Stimulated activated CD4-positive, alpha-beta T cell treated with anti-CD3 and anti-CD28 coated beads, Interleukin-12 subunit alpha, Interleukin-12 subunit beta, amount 100 ng/mL, for 24 hours (primary cell): ENCODE results near the gene CNTN5.

Experiments used
- DNase-seq, 2 experiments: peaks; one replicate each; pipeline ENCODE4 v3.0.0-alpha.2; 2020; ENCODE audit warnings: low read depth in 2 of 2

The CNTN5 gene

GRCh38 chr11:100093698-100094097, 1072.9 kb downstream of the CNTN5 start:
- no peak for DNase-seq

DNA sequence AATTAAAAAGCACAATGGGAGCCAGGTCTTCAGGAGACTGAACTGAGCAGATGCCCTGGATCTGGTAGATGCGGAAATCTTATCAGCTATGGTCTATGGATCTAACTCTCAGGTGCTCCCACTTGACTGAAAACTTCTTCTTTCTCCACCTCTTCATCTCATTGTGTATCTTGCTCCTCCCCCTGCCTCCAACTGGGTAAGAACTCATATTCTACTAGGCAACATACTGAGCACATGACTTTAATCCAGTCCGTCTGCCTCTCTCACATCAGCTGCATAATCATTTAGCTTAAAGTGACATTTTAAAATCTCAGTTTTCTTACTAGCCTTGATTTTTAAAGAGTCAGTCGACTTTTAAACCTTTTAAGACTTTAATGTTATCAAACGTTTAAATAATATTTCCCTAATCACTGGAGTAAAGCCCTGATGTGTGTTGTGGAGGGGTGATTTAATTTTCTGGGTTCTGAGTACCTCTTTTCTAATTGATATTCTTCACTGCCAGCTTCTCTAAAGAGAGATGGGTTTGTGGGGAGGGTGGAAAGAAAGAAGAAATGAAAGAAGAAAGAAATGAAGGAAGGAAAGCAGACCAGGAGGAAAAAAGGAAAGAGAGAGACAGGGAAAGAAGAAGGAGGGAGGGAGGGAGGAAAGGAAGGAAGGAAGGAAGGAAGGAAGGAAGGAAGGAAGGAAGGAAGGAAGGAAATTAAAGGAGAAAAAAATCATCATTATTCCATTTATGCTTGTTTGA, 1073.5 kb downstream of the CNTN5 start:
- DNase-seq, result no peak

GRCh38 chr11:100095809-100096208, 1075.1 kb downstream of the CNTN5 start:
- DNase-seq, result no peak

GRCh38 chr11:100098560-100098959, 1077.8 kb downstream of the CNTN5 start:
- no peak for DNase-seq

GRCh38 chr11:100105255-100105981, 1084.7 kb downstream of the CNTN5 start:
- no peak for DNase-seq

- no peak for DNase-seq
These were observed 1085.2 kb downstream of the CNTN5 start for GRCh38 chr11:100105982-100106358.

DNA sequence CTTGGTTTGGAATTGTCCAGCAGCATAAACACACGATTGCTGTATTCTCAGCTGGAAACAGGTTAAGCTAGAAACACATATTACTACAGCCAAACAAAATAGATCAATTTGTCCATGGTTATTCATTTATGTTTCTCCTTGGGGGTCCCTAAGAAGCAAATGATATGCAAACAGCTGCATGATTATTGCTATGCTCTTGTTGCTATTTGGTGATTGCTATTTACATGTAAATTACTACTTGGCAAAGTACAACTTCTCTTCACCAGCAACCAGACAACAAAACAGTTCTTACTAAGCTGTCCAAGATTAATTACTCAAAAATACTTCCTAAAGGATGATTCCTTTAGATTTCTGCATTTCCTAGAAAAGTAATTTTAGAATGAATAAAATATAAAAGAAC, 1098.4 kb downstream of the CNTN5 start:
- DNase-seq, result no peak

GRCh38 chr11:100133114-100133513, 1112.4 kb downstream of the CNTN5 start:
- no peak for DNase-seq

- DNase-seq, result no peak
These were observed 1120.5 kb downstream of the CNTN5 start for GRCh38 chr11:100141201-100141600.

DNA sequence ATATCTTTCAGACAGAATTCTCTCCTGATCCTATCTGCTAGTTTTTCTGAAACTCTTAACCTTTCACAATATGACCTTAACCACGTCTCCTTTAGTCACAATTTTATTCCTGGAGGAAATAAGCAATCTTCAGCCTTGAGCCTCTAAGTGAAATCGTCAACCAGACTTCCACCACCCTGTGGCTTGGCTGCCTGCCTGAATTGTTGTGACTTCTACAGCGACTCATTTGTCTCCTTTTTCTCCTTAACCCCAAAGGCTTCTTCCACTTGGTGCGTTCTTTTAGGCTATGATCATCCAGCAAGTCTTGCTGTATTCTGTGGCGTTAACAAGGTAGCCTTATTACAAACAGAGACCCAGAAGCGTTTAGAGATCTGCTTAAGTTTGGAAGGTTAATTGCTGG, 1131.2 kb downstream of the CNTN5 start:
- DNase-seq, result no peak

GRCh38 chr11:100152766-100153165, 1132.0 kb downstream of the CNTN5 start:
- DNase-seq, result no peak

DNA sequence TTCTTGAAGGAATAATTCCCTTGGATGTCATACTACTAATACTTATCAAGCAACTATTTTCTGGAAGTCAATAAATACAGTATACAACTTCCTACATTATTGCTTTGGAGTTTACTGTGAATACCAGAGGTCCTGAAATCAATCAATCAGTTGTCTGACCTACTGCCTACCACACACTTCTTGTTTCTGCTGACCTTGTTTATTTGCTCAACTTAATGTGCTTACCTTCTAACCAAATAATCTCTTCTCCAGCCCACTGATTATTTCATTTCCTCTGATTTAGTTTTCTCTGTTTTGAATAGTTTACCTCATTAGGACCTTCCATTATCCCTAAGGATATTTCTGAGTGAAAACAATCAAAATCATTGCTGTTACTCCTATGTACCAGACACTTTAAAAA, 1142.7 kb downstream of the CNTN5 start:
- no peak for DNase-seq

- DNase-seq, result no peak
These were observed 1154.1 kb downstream of the CNTN5 start for GRCh38 chr11:100174881-100175280.

DNA sequence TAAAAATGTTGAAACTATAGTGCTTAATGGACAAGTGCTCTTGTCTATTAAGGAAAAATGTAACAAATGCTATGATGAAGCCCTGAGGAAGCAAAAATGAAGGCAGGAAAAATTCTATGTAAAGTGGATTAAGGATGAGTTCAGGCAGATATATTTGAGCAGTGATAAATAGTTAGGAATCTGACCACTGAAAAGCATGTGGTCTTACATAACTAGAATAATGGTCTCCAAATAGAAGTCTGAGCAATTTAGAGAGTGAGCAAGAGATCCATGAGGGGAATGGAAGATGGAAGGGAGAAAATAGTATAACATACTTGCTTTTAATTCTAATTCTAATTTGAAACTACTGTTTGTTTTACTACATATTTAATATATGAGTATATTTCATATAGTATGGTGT, 1155.7 kb downstream of the CNTN5 start:
- DNase-seq, result no peak

DNA sequence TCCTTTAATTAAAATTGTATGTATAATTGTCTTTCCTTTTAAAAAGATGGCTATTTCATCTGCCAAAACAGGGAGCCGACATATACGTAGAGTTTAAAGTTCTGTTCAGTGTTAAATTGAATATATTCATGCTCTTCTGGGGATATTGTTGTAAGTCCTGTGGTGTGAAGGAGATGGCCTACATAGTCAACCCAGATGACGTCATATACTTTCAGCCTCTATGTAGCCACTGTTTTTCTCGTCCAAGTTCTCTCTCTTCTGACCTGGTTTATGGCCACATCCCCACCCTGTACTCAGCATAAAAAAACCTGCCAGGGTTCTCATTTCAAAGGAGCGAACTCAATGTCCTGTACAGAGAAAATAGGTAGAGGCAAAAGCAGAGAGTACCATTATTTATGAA, 1156.9 kb downstream of the CNTN5 start:
- DNase-seq, result no peak

DNA sequence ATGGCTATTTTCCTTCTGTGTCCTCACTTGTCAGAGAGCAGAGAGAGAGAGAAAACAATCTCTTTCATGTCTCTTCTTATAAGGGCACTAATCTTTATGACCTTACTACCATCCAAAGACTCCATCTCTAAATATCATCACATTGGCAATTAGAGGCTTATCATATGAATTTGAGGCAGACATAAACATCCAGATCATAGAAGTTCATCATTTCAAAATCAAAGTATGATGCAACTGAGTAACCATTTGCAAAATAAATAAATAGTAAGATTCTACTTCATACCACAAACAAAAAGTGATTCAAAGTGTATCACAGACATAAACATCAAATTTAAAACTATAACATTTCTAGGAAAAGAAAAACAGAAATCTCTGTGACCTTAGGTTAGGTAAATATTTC, 1161.6 kb downstream of the CNTN5 start:
- no peak for DNase-seq

DNA sequence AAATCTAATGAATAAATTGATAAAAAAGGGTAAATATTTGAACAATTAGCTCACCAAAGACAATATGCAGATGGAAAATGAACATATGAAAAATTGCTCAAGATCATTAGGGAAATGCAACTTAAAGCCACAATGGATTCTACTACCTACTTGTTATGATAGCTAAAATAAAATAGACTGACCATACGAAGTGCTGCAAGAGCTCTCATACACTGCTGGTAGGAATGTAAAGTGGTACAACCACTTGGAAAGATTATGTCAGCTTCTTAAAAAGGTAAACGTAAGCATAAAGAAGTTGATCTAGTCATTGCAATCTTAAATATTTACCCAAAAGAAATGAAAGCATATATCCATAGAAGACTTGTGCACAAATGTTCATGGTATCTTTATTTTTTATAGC, 1162.2 kb downstream of the CNTN5 start:
- no peak for DNase-seq

DNA sequence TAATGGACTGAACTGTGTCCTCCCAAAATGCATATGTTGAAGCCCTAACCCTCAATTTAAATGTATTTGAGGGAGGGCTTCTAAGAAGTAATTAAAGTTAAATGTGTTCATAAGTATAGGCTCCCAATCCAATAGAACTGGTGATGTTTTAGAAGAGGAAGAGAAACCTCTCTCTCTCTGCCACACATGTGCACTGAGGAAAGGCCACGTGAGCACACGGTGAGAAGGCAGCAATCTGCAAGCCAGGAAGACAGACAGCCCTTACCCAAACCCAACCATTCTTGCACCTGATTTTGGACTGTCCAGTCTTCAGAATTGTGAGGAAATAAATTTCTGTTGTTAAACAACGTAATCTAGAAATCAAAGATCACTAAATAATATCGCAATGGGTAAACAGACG, 1164.8 kb downstream of the CNTN5 start:
- no peak for DNase-seq

GRCh38 chr11:100188137-100188783, 1167.5 kb downstream of the CNTN5 start:
- DNase-seq, result no peak

DNA sequence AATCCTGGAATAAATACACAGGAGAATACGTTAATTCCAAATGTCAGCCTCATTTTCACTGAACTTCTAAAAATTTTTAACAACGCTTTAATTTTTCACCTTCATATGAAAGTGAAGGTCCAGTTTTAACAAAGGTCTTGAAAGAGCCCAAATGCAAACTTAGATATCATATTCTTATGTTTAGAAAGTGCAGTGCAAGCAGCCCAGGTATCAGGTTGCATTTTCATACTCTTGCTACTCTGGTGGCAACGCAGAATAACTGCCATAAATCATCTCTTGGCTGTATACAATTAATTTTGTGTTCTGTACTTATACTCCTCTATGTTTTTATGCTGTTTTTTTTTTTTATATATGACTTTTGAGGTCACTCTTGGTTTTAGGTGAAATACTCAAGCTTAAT, 1169.6 kb downstream of the CNTN5 start:
- DNase-seq, result no peak

GRCh38 chr11:100192181-100192580, 1171.4 kb downstream of the CNTN5 start:
- no peak for DNase-seq

DNA sequence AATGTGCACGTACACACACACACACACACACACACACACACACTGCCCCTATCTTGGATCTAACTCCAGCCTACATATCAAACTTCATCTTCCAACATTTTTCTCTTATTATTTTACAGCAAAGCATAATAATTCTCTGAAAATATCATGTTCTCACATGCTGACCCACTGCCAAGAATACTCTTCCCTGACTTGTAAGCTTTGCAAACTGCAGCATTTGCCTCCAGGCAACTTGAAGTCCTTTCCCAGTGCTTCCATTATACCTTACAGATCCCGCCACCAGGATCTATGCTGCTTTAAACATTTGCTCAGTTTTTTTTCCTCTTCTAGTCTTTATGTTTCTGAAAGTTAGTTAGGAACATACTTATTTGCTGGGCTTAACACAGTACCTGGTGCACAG, 1183.0 kb downstream of the CNTN5 start:
- DNase-seq, result no peak

DNA sequence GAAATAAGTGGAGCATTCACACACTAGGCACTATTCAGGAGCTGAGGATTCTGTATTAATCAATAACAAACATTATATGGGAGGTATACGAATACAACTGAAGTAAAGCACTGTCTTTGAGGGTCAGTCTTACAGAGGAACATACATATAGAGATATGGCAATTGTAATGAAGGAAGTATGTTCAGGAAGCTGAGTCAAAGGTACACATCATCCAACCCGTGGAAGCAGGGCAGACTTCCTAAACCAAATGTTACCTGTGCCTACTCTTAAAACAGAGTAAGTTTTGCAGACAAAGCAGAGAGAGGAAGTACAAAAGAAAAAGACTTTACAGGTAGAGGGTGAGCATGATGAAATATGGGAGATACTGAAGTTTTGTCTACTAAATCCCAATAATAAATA, 1185.2 kb downstream of the CNTN5 start:
- no peak for DNase-seq
